HG02678 (cell line): ENCODE data around the gene RPS6KA2.

Source experiments
- ATAC-seq: cut with Tn5 transposase; IDR thresholded peaks from one replicate; pipeline ENCODE4 v1.9.1; 2021; ENCODE audit warnings: mild to moderate bottlenecking, moderate library complexity; ENCODE audit not compliant: unreplicated experiment

RPS6KA2 gene

DNA sequence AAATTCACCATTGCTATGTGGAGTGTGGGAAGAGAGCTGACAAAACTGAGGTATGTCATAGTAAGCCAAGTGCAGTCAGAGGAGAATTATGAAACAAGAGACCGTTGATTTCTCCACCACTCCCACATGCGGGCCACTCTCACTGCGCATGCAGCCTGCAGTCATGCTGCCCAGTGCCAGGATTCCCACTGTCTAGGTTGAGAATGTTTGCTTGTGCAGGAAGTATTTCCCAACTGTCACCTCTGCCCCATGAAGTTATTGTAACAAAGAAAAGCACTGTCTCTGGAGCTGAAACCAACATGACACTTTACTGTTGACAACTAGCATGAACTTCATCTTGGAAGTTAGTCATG, 266.0 kb downstream of the RPS6KA2 start:
- ATAC-seq: no peak

GRCh38 chr6:166360243-166361076, 266.6 kb downstream of the RPS6KA2 start:
- ATAC-seq: no peak
